ENCODE data around the gene AADAT.

DNA sequence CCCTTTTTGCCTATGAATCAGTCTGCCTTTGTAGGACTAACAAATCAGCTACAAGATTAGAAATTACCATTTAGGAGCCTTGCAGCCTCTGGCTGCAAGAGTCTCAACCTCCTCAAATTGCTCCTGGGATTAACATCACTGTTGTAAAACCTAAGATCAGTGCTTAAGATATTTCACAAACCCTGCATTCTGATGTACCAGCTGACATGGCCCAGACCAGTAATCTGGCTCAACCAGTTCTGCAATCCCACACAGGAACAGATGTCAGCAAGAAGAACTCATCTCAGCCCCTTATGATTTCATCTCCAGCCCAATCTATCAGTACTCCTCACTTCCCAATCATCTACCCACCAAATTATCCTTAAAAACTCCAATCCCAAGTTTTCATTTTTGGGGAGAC, 32.5 kb upstream of the AADAT start:
- no peak for TF ChIP-seq POLR2A (IDR thresholded peaks at IDR 0.05)
- TF ChIP-seq, protein P1, sequence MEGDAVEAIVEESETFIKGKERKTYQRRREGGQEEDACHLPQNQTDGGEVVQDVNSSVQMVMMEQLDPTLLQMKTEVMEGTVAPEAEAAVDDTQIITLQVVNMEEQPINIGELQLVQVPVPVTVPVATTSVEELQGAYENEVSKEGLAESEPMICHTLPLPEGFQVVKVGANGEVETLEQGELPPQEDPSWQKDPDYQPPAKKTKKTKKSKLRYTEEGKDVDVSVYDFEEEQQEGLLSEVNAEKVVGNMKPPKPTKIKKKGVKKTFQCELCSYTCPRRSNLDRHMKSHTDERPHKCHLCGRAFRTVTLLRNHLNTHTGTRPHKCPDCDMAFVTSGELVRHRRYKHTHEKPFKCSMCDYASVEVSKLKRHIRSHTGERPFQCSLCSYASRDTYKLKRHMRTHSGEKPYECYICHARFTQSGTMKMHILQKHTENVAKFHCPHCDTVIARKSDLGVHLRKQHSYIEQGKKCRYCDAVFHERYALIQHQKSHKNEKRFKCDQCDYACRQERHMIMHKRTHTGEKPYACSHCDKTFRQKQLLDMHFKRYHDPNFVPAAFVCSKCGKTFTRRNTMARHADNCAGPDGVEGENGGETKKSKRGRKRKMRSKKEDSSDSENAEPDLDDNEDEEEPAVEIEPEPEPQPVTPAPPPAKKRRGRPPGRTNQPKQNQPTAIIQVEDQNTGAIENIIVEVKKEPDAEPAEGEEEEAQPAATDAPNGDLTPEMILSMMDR (IDR thresholded peaks at IDR 0.05): no peak

Measured in body of pancreas (tissue), 4 donors.